GM21526 (cell line): ENCODE measurements around the gene MORN1.
A peak's percentile ranks its signal among the peaks of the same experiment; 100 is the strongest.

Source experiments
- ATAC-seq: cut with Tn5 transposase; IDR thresholded peaks from one replicate; pipeline ENCODE4 v1.9.1; 2021; ENCODE audit warnings: moderate library complexity; ENCODE audit not compliant: unreplicated experiment, low FRiP score

Gene MORN1

DNA sequence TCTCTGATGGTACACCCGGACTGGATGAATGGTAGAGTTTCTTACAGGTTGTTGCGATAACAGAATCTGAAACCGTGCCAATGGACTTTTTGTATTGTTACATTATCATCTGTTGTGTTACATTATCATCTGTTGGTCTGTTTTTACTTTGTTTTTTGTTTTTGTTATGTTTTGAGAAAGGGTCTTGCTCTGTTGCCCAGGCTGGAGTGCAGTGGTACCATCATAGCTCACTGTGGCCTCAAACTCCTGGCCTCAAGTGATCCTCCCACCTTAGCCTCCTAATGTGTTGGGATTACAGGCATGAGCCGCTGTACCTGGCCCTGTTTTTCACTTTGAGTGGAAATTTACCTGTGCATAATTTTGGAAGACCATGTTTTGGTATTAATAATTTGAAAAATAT is 31.2 kb upstream of the MORN1 start:
- no peak for ATAC-seq

DNA sequence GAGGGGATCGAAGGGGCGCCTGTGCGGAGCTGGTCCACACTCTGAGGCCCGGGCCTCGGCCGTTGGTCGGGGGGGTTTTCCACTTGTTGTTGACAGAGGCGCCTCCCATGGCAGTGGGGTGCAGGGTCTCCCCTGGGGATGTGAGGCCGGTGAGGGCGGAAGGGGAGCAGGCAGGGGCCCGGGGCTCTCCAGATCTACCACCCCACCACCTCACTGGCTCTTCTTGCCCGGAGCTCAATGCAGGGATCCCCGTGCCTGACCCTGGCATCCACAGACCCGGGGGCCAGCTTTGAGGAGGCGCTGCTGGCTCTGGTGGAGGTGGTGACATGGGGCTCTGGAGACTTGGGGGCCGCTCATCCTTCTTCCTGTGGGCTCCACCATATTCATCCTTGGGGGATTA is 28.1 kb upstream of the MORN1 start:
- no peak for ATAC-seq

GRCh38 chr1:2418791-2419320 is 27.5 kb upstream of the MORN1 start:
- no peak for ATAC-seq

GRCh38 chr1:2417833-2418225 is 26.5 kb upstream of the MORN1 start:
- no peak for ATAC-seq

DNA sequence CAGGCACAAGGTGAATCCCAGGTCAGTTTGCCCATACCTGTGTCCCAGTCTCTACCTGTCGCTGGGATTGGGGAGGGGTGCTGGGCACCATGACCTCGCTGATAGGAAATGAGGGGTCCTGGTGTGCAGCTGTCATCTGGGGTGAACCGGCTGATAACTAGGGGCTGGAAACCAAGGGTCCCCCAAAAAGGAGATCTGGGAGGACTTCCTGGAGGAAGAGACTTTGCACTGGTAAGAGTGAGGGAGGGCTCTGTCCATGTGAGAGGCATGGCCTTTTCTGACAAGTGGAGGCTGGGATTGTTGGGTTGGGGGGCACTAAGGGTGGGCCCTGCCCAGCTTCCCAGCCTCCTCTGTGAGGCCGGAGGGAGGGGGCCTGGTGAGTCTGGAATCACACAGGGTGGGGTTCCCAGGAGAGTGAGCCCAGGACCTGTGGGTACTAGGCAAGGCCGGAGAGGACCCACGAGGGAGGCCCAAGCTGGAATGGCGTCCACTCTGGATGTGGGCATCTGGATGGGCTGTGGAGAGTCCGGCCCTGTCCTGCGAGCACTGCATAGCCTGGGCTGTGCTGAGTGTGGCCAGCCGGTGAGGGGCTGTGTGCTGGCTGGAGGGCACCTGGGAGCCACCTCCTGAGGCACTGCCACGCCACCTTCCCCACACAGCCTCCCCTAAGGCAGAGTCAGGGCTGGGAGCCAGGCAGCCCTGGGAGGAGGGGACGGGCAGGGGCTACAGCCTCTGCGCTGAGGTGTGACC is 25.9 kb upstream of the MORN1 start:
- ATAC-seq, result no peak

DNA sequence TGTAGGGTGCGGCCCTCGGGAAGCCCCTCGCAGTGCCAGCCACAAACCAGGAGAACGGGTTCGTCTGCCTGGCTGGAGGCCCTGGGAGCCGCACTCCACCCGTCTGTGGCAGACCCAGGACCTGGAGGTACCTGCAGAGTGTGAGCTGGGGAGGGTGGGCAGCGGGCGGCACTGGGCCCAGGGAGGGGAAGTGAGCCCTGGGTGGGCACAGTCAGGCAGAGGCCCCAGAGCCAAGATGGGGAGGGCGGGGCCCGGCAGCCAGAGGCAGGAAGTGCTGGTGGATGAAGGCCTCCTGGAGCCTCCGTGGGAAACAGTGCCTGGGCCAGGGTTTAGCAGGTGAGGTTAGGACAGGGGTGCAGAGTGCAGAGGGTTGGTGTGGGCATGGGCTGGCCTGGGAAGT is 25.0 kb upstream of the MORN1 start:
- ATAC-seq, result no peak

GRCh38 chr1:2415801-2416208 is 24.5 kb upstream of the MORN1 start:
- no peak for ATAC-seq

- ATAC-seq, result no peak
Observed at GRCh38 chr1:2415337-2415736, 24.0 kb upstream of the MORN1 start.

GRCh38 chr1:2414297-2414958 is 23.1 kb upstream of the MORN1 start:
- no peak for ATAC-seq

GRCh38 chr1:2413495-2414296 is 22.3 kb upstream of the MORN1 start:
- peak; percentile 0 for ATAC-seq

GRCh38 chr1:2412773-2413494 is 21.6 kb upstream of the MORN1 start:
- peak; percentile 20 for ATAC-seq

- peak; percentile 68 for ATAC-seq
Observed at GRCh38 chr1:2412395-2412772, 21.0 kb upstream of the MORN1 start, which contains the start of gene PEX10. Gene PEX10 (minus strand): TSS chr1:2412564. CDS start chr1:2412502, 62 bp downstream.

DNA sequence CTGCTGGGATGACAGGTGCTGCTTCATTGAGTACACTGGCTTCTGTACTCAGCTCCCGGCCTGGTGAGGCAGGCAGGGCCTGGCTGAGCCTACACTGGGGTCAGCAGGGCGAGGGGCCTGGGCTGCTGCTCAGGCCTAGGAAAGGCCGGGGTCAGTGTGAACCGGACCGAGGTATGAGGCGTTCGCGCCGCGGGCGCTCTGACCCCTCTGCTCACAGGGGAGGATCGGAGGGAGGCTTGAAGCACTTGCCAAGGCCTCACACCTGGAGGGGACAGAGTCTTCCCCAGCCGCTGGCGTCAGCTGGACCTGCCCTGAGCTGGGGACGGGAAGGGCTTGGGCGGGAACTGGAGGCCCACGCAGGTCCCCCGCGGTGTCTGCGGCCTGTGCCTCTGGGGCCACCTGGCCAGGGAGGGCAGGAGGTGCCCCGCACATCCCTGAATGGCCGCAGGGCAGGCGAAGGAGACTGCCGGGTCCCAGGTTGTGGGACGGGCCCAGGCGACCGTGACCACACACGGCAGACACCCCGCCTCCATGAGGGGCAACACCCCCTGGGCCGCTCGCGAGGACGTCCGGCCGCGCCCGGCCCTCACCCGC is 20.5 kb upstream of the MORN1 start:
- ATAC-seq, result peak; percentile 17

DNA sequence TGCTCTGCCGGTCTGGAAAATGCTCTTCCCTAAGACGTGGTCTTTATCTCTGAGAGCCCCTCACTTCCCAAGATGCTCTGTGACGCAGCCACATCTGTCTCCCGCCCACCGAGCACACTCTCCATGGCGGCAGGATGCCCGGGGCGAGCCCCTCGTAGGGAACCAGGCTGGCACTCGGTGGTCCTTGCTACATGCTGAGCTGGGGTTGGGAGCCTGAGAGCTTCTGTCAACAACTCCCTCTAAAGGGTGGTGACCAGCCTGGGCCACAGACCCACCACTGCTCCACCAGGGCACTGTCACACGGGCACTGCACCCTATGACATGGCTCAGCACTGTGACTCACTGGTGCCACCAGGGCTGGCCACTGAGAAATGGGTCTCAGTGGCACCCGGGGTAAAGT is 18.4 kb upstream of the MORN1 start:
- no peak for ATAC-seq

DNA sequence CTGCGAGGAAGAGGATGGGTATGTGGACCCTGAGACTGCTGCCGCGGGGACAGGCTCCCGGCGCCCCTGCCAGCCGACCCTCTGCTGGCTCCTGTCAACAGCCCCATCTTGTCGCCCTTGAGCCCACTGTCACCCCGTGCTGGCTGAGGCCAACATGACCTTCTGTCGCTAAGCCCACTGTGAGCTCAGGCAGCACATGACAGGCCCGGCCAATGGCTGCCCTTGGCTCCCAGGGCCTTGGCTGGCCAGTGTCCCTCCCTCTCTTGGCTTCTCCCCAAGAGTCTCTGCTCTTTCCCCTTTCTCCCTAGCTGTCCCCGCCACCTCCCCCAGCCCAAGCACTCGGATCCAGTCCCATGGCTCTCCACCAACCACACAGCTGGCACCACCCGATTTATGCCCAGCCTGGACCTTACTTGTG is 17.5 kb upstream of the MORN1 start:
- no peak for ATAC-seq

- ATAC-seq, result no peak
Observed at GRCh38 chr1:2408456-2408855, 17.1 kb upstream of the MORN1 start.

DNA sequence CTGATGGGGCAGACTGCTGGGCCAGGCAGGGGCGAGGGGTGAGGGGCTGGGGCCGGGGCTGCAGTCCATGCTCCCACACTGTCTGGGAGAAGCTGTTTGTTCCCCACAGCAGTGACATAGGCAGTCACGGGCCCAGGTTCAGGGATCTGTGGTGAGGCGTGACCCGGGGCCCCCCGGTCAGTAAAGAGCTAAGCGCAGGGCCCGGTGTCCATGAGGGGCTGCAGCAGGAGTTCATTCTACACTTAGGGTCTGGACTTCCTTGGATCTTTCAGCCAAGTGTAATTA is 16.6 kb upstream of the MORN1 start:
- no peak for ATAC-seq

- no peak for ATAC-seq
Observed at GRCh38 chr1:2407166-2407990, 16.0 kb upstream of the MORN1 start.

GRCh38 chr1:2406451-2407041 is 15.2 kb upstream of the MORN1 start:
- no peak for ATAC-seq
